ENCODE results near the gene UBE2D2.

DNA sequence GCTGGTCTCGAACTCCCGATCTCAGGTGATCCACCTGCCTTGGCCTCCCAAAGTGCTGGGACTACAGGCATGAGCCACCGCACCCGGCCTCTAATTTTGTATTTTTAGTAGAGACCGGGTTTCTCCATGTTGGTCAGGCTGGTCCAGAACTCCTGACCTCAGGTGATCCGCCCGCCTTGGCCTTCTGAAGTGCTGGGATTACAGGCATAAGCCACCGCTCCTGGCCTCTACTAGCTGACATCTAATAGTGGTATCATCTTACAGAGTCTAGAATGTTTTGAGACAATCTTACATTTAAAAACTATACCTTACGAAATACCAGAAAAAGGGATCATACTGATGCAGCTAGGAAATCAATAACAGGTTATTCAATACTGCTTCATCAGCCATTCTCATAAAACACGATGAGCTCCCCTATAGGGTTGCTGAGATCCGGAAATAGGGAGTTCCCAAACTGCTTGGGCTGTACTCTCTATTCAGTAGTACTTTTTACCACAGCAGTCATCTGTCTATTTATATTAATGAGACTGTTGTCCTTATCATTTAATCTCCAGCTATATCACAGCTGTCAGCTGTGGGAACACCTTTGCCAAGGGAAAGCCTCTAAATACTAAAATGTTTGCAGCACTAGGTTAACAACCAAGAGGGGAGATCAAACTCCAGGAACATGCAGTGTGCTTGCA, 8.1 kb upstream of the UBE2D2 start:
- TF ChIP-seq, protein P1, sequence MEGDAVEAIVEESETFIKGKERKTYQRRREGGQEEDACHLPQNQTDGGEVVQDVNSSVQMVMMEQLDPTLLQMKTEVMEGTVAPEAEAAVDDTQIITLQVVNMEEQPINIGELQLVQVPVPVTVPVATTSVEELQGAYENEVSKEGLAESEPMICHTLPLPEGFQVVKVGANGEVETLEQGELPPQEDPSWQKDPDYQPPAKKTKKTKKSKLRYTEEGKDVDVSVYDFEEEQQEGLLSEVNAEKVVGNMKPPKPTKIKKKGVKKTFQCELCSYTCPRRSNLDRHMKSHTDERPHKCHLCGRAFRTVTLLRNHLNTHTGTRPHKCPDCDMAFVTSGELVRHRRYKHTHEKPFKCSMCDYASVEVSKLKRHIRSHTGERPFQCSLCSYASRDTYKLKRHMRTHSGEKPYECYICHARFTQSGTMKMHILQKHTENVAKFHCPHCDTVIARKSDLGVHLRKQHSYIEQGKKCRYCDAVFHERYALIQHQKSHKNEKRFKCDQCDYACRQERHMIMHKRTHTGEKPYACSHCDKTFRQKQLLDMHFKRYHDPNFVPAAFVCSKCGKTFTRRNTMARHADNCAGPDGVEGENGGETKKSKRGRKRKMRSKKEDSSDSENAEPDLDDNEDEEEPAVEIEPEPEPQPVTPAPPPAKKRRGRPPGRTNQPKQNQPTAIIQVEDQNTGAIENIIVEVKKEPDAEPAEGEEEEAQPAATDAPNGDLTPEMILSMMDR (IDR thresholded peaks at IDR 0.05; ENCODE audit: low read depth, low read length), result no peak
- TF ChIP-seq EZH2phosphoT487 (IDR thresholded peaks at IDR 0.05; ENCODE audit: low read depth), result no peak

Measured in OCI-LY3 (cell line).